Stimulated activated CD8-positive, alpha-beta memory T cell treated with anti-CD3 and anti-CD28 coated beads, Interleukin-2, amount 100 ng/mL, for 1 hour (primary cell): ENCODE measurements around the gene CAMK1D.

Experiments used
- DNase-seq, 2 donors: peaks; one replicate each; pipeline ENCODE4 v3.0.0-alpha.2; 2020; ENCODE audit warnings: low read depth in 2 of 2

The CAMK1D gene

DNA sequence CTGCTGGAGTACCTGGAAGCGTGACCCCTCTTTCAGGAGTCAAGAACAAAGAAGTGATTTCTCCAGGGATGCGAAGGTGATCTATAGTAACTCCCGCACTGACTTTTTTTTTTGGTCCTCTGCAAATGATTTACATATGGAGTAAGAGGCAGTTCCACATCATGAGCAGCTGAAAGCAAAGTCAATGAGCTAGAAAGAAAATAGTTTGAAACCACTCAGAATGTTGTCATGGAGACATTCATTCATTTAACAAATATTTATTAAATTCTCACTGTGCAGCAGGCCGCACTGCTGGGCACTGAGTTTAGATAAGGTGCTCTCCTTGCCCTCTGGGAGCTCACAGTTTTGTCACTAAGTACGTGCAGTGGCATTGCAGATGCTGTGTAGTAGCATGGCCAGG is 206.7 kb downstream of the CAMK1D start:
- no peak for DNase-seq

DNA sequence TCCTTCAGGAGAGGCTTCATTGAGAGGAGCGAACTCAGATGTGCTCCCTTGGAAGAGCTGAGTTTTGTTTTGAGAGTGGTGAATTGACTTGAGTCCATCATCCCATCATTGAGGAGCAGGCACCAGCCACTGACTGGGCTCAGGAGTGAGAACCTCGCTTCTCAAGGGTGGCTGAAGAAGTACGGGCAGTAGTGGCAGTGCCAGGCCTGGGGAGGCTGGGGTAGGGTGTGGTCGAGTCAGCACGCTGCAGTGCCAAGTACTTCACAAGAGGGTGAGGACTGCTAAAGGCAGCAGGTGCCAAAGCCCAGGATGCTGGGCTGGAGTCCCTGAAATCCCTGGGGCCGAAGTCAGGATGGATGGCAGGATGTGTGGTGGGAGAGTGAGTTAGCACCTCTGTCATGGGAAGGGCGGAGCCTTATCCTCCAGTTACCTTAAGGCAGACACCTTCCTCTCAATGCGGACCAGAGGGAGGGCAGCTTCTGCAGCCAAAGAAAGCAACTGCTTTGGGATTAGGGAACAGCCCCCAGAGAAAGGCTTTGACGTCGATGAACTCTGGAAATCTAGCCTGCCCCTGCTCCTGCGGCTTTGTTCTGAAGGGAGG is 210.3 kb downstream of the CAMK1D start:
- no peak for DNase-seq

DNA sequence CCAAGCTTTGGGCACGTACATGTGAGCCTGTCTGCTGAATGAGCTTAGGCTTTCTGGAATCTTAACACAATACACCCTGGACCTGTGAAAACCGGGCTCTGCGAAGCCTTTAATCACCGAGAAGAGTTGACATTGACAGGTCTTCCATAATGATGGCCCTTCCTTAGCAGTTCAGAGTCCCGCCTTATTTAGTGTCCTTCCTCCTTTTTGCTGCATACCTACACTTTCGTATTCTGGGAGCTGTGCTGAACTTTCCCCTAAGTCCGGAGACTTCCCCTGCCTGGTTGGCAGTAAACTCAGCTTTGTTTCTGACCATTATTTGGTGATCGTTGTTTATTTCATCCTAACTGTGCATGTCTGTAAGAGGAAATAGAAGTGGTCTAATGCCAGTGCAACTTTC is 212.0 kb downstream of the CAMK1D start:
- no peak for DNase-seq

DNA sequence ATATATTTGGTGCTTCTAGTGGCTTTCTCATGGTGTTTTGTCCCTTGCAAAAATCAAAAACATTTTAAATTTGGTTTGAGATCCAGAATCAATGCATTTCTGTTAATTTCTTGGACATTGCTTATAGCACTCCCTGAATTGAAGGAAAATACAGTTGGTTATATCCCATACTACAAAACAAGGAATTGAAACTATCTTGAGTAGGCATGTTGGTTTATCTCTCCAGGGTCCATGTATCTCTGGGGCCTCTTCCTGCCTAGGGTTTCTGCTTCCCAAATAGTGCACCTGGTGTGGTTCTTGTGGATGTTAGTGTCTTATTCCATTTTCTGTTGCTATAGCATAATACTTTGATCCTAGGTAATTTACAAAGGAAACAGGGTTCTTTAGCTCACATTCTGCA is 212.4 kb downstream of the CAMK1D start:
- no peak for DNase-seq

DNA sequence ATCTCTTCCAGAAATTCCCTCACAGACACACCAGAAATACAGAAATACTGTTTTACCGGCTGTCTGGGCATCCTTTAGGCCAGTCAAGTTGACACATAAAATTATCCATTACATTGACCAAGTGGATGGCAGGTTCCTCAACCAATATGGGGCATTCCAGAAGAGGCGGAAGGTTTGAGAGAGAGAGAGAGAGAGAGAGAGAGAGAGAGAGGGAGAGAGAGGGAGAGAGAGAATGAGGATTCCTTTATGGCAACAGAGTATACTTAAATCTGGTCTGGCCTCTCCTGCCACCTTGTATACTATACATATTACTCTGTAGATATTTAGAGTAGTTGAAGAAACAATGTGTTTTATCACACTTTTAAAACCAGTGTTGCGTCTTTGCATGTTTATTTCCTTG is 214.1 kb downstream of the CAMK1D start:
- no peak for DNase-seq

DNA sequence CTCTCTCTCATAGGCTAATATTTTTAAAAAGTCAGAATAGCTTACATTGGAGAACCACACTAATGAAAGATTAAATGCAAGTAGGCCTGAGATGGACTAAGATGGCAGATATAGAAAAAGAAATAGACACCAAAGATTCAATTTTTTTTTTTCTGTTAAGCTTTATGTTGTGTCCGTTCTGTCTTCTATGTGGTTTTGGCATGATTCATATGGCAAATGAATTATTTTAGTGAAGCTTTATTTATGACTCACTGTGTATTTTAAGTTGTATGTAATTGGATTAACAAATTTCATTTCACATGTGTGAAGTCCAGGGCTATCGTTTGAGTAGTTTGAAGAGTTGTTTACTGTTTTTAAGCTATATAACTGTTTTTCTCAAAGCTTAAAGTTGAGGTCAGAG is 214.8 kb downstream of the CAMK1D start:
- no peak for DNase-seq

DNA sequence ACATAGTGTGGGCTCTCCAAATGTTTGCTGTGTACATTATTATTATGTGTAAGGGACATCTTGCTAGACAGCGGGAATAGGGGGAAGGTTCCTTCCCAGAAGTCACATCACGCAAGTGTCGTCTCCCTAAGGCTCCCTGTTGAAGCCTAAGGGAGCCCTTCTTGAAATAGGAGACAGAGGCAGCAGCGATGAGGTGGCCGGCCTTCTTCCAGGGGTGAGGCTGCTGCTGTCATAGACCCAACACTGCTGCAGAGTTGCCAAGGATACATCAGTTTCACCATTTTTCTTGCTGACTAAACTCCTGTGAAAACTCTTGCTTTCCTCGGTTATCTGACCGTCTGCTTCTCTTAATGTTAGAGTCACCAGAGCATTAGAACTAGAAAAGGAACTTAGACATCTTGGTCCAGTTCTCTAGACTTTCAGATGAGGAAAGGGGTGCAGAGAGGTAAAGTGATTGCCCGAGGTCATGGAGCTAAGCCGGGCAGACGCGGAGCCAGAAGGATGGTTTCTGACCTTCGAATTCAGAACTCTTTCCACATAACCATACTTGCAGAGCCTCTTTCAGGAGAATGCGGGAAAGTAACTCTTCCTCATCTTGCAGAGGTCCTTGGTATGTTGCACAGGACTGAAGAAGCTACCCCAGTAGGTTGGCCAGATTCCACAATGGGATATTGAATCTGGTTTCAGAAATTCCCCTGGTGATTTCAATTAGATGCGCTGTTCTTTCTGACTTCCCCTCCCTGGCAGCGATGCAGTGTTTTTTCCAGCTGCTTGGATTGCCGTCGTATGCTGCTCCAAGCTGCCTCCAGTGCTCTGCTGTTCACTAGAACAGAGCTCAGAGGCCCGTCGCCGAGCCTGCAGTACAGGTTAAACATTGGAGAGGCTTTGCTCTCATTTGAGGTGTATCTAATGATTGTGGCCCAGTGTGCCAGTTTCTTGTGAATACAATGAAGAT is 217.1 kb downstream of the CAMK1D start:
- no peak for DNase-seq

DNA sequence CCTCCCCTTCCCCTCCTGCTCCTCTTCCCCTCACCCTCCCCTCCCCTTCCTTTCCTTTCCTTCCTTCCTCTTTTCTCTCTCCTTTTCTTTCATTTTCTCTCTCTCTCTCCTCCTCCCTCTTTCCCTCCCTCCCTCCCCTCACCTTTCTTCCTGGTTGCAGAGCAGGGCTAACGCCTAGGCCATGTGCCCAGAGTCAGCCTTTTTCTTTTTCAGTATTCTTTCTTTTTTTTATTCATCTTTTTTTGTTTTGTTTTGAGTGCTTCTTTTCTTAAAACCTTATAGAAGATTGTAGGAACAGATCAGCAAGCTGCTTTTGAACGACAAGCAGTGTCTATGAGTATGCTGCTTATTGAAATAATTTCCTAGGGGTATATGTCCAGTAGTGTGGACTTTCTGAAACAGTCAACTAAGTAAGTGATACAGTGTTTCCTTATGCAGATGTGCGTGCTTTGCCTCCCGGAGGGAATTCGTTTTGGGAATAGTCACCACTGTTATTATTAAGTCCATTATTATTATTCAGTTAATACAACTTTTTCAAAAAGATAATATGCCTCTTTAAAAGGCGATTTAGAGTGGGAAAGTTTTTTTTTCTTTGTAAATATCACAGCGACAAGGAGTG is 219.2 kb downstream of the CAMK1D start:
- DNase-seq = no peak

DNA sequence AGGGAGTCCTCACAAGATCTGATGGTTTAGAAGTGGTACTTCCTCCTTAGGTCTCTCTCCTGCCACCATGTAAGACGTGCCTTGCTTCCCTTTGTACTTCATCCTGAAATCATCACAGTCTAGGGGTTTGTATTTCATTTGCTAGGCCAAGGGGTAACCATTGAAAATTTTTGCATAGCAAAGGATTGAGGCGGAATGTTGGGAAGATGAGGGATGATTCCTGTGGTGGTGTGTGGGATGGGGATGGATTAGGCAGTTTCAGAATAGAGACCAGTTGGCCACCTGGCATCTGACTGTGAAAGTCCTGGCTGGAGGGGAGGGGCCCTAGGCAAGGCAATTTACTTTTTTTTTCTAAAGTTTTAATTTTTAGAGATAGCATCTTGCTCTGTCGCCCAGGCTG is 222.9 kb downstream of the CAMK1D start:
- no peak for DNase-seq

DNA sequence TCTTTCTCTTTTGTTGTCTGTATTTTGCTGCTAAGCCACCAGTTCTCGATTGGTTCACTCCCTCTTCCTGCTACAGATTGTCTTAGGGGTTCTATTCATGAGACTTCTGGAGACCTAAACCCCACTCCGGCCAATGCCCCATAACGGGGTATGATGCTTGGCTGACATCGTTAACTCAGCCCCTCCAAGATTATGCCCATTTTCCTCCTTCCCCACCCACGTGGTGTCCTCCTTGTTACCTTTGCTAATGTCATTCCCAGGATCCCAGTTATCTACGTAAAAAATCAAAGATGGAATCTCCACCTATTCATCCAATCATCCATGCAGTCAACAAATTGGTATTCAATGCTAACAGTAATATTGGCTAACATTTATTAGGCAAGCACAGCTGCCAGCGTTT is 228.3 kb downstream of the CAMK1D start:
- no peak for DNase-seq

DNA sequence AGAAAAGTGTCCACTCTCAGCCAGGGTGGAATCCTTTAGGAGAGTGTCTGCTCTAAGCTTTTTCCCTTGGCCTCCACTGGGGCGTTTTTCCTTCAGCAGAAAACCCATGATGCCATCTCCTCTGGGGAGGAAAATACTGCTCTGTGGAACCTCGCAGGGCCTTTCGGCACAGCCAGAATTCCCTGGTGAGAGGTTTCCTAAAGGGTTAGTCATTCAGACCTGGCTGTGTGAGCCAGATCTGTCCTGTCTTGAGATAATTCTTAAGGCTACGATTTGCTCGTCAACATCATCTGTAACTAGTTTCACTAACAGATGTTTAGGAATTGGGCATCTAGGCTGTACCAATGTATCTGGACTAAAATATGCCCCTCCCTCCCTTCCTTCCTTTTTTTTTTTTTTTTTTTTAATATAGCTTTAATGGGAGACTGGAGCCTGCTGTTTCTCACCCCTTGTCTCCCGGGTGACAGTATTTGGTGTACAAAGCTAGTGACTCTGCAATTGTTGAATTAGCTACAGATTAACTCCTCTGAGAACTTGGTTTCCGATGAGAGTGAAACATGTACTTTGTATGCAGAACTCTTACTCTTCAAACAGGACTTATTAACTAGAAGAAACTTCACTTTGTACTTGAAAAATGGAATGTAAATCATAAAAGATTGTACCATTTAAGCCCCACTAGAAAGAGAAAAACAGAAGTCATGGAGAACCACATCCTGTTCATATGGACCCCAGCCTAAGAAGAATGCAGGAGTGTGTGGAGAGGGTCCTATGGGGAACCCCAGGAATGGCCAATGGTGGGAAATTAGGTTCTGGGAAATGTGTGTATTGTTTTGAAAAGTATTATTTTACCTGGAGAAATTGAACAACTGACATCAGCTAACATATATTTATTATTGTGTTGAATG is 230.9 kb downstream of the CAMK1D start:
- no peak for DNase-seq

DNA sequence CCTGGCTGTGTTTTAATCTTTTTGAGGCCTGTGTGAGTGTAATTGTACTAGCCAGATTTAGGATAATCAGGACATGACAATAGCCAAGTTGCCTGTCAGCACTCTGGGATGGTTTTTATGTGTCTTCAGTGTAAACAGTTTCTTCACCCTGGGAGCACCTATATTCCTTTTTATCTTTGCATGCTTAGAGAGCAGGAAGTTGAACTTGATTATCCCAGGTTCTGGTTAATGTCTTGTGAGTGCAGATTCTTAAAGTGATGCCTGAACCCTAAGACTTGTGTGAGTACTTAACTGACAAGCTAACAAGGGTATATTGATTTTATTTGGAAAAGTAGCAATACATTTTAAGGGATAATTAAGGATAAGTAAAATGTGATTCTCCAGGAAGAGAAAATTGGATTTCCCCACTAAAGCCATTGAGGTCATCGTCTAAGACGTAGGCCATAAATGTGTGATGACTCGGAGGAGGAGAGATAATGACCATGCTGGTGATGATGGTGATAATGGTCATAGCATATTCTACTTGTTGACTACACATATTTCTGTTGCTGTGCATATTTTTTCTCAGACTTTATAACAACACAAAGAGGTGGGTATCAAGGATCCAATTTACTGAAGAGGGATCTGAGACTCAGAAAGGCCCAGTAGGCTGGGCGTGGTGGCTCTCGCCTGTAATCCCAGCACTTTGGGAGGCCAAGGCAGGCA is 234.7 kb downstream of the CAMK1D start:
- no peak for DNase-seq

DNA sequence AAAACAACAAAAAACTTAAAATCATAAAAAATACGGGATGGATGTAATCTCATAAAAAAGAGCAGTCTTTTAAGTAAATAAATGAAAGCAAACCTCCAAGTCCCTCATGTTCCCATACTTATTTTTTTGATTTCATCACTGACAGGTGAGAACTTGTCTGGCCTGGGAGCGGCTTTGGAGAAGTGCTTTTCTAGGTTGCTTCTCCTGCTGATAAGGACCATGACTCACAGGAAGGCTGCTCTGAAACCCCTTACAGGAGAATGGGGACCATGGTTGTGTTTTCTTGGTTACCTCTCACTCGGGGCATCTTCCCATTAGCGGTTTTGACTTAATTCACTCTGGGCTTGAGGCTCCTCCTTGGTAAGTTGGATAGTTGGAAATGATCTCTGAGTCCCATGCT is 237.4 kb downstream of the CAMK1D start:
- DNase-seq = no peak

DNA sequence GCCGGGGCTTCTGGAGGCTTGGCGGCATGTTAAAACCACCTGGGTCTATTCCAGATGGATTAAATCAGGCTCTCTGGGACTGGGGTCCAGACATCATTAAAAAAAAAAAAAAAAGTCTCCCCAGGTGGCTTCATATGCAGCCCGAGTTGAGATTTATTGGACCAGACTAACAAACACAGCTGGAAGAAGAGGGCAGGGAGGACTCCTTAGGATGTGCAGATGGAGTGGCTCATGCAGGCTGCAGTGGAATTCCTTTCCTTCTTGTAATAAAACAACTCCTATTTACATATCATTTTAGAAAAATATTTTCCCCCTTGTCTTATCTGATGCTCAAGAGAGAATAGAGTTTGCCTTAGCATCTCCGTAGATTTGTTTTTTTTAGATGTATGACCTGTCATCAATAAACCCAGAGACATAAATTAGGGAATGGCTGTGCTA is 238.1 kb downstream of the CAMK1D start:
- DNase-seq = no peak

DNA sequence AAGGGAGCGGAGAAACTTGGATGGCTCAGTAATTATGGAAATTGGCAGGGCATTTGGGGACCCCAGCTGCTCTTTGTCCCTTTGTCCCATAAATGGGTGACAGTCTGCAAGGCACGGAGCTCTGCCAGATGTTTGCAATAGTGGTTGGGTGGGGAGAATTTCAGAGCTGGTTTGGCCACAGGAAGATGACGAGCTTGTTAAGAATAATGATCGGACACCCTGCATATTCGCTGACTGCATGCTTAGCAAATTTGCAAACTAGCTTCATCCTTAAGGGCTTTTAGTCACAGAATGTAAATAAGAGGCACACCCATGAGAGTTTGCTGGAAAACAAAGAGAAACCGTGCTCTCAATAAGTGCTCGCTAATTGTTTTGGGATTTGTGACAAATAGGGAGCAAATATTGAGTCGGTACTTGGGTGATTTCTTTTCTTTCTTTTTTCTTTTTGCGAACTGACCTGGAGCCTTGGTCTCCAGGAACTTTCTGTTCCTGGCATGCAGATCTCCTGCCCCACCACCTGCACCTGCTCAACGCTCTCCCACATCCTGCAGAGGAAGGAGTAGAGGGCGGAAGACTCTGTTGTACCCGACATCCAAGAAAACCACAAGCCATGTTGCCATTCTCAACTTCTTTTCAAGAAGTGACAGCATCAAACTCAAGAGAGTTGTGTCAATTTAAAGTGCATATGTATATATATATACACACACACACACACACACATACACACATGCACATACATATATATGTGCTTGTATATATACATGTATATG is 238.9 kb downstream of the CAMK1D start:
- DNase-seq = no peak

DNA sequence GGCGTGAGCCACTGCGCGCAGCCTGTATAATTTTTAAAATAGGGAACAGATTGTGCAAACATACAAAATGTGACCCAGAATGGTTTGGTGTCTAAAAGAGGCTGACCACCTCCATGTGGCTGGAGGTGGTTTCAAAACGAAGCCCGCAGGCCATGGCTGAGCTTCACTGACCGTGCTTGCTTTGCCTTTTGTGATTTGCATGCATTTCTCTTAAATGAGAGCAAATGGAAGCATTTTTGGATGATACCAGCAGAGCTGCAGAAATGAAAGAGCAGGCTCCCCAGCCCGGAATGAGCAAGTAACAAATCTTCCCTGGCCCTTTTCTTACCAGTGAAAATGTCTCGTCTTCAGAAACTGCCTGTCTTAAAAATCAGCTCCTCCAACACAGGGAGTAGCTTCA is 239.9 kb downstream of the CAMK1D start:
- no peak for DNase-seq

DNA sequence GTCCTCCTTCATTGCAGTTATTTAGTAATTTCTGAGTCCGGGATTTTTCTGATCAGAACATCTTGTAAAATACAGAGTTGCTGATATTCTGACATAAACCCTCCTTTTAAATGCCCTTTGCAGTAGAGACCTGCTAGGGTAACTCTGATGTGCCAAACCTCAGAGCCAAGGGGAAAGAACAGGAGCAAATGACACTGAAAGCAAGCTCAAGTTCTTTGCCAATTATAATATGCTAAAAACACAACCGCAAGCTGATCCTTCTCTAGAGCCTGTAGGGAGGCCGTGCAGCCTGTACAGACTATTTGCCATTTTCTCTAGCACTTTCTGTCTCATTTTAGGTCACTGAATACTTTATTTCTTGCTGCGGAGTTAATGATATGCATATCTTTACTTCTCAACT is 240.4 kb downstream of the CAMK1D start:
- no peak for DNase-seq

DNA sequence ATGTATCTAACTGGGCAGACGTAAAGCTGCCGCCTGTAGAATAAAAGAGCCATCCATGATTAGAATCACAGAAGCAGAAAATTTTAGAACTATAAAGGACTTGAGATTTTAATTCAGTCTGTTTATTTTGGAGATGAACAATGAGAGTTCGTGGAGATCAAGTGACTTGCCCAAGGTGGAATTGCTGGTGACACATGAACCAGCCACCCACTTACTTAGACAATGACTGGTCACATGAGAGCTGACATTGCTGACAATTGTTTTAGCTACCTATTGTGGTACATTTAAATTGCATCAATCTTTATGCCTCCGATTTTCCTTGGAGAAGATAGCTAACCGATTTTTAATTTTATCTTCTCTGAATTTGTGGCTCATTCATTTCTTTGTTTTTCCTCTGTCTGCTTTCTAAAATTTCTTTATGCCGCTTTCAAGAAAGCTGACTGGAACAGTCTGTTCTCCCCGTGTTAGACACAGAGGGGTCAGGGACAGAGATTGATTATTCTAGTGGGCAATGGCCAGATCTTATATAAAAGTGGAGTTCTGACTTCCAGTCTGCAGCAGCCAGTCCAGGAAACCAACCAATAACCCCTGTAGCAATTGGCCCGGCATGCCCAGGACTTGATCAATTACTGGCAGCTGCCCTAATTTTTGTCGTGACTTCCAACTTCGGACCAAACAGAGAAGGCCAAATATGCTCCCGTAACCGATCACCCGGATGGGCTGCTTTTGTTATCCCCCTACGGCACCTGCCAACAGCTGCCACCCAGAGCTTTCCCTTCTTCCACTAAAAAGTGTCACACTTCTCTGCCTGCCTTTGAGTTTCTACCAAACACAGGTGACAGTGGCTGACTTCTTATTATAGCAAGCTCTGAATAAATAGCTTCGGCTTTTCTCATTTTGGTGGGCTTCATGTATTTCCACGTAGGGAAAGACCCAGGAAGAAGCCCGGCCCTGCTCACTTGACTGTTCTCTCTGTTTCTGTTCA is 241.6 kb downstream of the CAMK1D start:
- no peak for DNase-seq

DNA sequence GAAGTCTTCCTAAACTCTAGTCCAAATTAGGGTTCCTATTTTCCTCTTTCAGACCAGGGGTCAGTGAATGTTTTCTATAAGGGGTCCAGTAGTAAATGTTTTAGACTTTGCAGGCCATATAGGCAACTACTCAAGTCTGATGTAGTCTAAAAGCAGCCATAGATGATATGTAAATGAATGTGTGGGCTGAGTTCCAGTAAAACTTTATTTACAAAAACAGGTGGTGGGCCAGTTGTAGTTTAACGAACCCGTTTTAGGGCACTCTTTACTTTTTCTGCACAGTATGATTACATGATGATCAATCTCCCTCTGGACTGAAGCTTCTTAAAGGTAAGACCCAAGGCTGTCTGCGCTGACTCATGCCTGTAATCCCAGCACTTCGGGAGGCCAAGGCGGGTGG is 243.6 kb downstream of the CAMK1D start:
- DNase-seq = no peak
